HTERT RPE-1 (cell line): ENCODE results near the gene SLC36A4.
"Not testable (repeated sequence)": the region's sequence is repeated elsewhere in the genome, so short reads cannot be mapped to it uniquely, and the experiment has no call there.

Experiments used
- in situ Hi-C: fragments of 300-500 bp; cut with MboI; formaldehyde crosslinking; loops from 4 replicates; pipeline ENCODE4 v1.14.3; 2020; ENCODE audit warnings: low sequenced_read_pairs

SLC36A4 gene

DNA sequence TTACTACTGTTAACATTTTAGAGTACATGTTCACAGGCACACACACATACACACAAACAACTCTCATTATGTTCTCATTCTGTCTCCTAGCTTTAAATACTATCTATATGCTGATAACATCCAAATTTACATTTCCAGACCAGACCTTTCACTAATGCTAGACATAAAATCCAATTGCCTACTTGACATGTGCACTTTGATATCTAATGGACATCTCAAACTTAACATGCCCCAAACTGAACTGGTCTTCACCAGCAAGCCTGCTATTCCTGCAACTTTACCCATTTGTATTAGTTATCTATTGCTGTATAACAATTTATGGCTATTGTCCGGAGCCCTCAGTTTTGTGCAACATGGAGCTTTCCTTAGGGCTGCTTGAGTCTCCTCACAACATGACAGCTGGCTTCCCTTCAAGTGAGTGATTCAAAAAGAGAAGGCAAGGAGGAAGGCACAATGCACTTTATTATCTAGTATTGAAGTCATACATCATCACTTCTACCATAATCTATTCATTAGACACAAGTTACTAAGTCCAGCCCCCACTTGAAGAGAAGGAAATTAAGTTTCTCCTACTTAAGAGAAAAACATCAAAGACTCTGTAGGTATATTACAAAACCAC lies 3.0 kb downstream of the SLC36A4 start:
- in situ Hi-C loops, result no loop called here

DNA sequence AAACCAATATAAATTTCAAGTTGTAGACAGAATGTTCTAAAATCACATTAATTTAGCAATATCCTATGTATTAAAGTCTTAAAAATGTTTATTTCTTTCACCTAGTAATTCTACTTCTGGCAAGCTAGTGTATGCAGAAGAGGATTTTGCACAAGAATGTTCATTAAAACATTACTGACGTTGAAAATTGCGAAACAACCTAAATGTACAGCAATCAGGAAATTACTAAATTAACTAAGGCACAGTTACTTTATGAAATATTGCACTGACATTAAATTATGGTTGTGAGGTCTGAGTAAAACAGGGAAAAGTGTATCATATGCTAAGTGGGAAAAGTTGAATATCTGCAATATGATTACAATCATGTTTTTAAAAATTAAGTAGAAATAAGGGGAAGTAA lies 4.1 kb downstream of the SLC36A4 start:
- in situ Hi-C loops, result no loop called here

DNA sequence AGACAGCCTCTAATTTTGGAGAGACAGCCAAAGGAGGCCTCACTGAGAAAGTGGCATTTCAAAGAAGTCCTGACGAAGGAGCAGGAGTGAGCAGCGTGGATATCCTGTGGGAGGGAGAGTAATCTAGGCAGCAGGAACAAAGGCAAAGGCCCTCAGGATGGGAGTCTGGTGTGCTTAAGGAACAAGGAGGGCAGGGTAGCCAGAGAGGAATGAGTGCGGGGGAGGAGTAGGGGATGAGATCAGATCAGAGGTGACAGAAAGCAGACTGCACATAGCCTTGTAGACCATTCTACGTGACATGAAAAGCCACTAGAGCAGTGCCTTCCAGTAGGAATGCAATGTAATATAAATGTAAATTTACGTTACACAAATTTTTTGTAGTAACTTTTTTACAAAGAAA lies 5.6 kb downstream of the SLC36A4 start:
- in situ Hi-C loops, result no loop called here

DNA sequence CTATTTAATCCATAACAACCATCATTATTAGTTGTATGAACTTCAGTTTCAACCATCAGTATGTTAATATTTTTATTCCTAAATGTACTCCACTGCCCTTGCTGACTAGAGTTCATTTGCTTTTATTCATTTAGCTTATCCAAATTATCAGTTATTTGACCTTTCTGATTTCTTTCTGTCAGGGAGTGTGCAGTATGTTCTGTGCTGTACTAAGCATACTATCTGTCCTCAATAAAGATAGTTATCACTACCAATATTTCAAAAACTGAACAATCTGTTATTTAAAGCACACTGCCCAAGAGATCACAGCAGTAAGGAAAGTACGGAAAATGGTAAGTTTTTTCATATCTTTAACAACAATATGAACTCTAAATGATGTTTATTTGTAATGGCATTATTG lies 8.3 kb downstream of the SLC36A4 start:
- in situ Hi-C loops, result no loop called here

DNA sequence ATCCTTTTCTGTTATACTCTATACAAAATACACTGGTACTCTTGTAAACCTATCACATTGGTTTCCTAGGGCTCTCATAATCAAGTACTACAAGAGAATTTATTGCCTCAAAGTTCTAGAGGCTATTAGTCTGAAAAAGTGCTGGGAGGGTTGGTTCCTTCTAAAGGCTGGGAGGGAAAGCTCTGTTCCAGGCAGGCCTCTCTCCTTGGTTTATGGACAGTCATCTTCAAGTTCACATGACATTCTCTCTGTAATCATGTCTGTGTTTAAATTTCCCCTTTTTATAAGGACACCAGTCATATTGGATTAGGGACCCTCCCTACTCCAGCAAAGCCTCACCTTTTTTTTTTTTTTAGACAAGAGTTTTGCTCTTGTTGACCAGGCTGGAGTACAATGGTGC lies 9.1 kb downstream of the SLC36A4 start:
- in situ Hi-C loops, result no loop called here

DNA sequence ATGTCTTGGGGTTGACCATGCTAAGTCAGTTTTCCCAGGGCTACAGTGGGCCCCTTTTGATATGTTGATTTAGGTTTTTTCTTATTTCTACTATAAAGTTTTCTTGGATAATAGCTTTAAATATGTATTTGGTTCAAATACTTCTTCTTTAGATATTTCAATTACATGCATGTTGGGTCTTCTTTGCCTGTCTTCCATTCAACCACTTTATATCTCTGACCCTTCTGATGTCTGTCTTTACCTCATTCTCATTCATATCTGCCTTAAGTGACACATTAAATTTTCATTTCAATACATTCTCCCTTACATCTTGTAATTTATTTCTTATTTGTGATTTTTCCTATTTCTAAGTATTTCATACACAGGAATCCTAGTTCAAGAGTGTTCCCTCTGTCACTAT lies 10.5 kb downstream of the SLC36A4 start:
- in situ Hi-C loops, result no loop called here

DNA sequence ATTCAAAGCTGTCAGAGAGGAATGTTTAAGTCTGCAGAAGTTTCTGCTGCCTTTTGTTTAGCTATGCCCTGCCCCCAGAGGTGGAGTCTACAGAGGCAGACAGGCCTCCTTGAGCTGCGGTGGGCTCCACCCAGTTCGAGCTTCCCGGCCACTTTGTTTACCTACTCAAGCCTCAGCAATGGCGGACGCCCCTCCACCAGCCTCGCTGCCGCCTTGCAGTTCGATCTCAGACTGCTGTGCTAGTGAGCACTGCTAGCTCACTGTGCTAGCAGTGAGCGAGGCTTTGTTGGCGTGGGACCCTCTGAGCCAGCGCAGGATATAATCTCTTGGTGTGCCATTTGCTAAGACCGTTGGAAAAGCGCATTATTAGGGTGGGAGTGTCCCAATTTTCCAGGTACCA lies 19.9 kb downstream of the SLC36A4 start:
- in situ Hi-C loops, result not testable (repeated sequence)

DNA sequence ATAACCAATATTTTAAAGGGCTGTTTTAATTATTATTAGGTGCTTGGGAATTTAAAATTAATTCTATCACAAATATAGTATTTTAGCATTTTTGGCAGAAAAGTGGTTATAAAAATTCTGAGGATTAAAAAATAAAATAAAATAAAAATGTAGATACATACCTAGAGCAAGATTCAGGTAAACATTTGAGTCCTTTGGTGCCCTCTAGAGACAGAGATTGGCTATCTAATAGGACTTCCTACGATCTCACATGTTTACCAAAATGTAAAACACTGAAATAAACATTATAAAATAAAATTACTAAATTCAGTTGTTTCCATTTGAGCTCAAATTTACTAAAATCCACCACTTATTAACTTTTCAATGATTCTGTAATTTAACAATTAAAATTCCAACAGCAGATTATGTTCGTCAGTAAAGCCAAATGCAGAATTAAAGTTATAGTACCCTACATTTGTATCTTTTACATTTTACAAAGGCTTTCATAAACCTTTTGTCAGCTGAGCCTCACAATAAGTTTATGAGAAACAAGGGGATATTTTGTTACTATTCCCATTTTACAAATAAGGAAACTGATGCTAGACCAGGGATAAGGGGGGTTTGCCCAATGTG lies 27.7 kb downstream of the SLC36A4 start:
- in situ Hi-C loops, result no loop called here

DNA sequence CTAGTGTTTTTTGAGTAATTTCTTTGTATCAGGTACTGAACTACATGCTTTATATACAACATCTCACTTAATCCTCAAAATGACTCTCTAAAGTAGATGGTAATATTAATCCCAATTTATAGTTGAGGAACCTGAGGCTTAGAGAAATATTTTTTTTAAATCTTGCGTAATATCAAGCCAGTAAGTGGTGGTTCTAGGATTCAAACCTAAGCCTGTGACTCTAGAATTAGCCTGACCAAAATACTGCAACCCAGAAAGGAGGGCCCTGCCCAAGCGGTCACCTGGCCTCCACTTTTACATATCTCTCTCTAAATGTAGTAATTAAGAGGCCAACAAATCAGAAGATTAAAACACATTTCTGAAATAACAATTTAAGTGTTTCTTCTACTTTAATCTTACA lies 28.6 kb downstream of the SLC36A4 start:
- in situ Hi-C loops, result no loop called here

DNA sequence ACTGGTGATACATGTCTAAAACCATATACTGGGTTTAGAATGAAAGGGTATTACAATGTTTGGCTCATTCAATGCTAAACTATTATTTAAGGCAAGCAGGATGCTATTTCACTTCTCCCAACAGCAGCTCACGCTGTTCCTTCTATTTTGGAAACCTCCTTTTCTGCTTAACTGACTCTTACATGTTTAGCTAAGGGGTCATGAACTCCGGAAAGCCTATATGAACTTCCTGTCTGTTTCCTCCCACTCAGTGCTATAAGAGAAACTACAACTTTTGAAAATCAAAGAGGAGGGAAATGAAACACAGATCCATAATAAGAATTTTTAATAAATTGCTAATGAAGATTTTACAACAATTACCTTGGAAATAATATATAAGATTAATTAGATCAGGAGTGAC lies 30.9 kb downstream of the SLC36A4 start:
- in situ Hi-C loops, result no loop called here

DNA sequence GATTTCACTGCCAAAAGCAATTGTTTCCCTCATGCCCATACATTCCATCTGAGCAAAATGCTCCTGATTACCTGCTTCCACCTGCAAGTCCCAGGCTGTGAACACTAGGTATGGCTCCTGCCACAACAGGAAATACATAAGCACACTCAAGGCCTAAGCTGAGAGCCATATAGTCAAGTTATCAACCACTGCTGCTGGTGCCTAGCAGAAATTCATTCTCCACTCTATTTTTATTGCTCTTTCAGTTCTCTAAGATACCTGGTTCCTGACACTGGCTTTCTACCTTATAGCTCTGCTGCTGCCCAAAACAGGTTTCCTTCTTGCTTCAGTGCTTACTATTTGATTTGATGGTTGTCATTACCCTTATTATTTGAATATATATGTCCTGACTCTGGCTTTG lies 31.6 kb downstream of the SLC36A4 start:
- in situ Hi-C loops, result no loop called here

DNA sequence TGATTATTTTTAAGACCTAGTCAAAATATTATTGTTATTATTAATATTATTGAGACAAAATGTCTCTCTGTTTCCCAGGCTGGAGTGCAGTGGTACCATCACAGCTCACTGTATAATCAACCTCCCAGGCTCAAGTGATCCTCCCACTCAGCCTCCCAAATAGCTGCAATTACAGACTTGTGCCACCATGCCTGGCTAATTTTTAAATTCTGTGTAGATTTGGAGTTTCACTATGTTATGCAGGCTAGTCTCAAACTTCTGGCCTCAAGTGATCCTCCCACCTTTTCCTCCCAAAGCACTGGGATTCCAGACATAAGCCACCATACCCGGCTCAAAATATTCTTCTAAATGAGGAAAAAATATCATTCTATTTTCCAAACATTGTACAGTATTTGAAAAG lies 37.0 kb downstream of the SLC36A4 start:
- in situ Hi-C loops, result no loop called here

DNA sequence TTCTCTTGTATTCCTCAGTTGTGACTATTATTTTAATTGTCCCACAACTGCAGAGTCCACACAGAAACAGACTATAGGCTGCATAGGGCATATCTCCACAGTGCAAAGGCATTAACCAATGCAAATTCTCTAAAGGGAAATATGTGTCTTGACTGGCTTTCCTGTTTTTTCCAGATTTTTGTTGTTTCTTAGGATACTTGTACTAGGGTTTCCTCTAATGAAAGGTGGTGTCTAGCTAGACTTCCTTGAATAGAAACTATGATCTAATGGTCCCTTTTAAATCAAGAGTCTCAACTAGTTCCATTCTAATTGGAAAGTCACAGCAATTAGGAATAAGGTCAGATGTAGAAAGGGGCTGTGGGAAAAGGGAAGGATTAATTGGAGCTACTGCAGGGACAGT lies 37.6 kb downstream of the SLC36A4 start:
- in situ Hi-C loops, result no loop called here

DNA sequence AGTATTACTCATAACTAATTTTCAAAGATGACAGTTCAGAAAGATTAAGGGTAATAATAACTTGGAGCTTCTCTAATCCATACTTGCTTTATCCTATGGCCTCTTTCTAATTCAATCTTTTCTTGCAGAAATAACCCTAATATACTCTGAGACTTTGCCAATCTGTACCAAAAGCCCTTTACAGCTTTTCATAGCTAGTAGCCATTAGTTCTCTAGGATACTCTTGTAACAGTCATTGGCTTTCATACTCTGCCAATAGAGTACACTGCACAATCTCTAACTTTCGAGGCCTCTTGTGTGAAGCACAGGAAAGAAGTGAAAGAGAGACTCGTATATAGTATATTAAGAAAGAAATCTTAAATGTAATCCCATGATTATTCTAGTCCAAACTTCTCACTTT lies 38.1 kb downstream of the SLC36A4 start:
- in situ Hi-C loops, result no loop called here

DNA sequence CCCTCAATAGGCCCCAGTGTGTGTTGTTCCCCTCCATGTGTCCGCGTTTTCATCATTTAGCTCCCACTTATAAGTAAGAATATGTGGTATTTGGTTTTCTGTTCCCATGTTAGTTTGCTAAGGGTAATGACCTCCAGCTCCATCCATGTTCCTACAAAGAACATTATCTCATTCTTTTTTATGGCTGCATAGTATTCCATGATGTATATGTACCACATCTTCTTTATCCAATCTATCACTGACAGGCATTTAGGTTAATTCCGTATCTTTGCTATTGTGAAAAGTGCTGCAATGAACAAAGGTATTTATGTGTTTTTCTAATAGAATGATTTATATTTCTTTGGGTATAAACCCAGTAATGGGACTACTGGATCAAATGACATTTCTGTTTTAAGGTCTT lies 42.1 kb downstream of the SLC36A4 start:
- in situ Hi-C loops, result no loop called here

DNA sequence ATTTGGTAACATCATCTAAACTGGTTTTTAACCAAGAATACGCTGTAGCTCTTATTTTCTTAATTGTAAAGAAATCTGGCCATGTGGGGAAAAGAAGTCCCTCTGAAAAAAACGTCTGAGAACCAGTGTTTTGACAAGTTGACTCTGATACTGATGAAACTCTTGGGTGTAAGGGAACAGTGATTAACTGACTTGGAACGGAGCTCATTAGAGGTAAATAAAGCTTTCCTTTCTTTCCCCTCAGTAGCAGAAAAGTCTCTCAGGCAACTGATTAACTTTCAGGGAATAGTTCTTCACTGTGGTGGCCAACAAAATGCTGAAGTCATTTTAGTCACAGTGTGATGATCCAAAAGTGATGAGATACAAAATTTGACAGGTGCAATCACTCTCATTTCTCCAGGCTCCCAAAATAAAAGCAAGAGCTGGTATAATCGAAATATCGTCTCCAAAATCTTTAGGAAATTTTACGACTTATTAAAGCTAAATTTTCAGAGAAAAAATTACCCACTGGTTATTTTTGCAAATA lies 52.3 kb downstream of the SLC36A4 start:
- in situ Hi-C loops, result no loop called here

DNA sequence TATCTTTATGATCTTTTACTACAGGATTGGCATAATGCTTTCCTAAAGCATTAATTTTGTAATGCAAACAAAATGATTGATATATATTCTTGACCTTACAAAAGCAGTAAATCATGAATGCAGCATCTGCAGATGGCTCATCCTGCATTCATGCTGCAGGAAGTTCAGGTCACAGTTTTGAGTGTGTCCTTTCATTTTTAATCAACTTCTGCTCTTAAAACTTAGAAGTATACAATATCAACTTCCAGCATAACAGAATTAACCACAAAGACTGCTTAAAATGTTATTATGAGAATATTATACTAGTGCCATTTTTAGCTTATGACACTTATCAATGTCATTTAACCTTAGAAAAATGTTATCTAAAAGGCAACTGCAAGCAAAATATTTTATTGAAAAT lies 54.0 kb downstream of the SLC36A4 start:
- in situ Hi-C loops, result no loop called here

DNA sequence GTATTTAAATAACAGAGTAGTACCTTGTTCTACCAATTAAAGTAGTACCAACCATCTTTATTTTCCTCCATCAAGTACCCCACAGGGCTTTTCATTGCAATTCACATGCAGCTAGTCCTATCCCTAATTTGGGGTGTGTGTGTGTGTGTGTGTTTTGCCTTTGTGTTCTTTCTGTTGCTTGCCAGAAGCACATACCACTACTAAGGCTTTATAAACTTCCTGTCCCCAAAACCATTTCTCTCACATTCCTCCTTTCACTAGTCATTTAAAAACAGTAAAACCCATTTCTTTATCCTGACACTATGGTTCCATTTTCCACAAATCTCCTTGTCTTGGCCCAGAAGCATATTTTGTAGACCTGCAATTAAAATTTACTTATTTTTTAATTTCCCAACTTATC lies 54.6 kb downstream of the SLC36A4 start:
- in situ Hi-C loops, result no loop called here

DNA sequence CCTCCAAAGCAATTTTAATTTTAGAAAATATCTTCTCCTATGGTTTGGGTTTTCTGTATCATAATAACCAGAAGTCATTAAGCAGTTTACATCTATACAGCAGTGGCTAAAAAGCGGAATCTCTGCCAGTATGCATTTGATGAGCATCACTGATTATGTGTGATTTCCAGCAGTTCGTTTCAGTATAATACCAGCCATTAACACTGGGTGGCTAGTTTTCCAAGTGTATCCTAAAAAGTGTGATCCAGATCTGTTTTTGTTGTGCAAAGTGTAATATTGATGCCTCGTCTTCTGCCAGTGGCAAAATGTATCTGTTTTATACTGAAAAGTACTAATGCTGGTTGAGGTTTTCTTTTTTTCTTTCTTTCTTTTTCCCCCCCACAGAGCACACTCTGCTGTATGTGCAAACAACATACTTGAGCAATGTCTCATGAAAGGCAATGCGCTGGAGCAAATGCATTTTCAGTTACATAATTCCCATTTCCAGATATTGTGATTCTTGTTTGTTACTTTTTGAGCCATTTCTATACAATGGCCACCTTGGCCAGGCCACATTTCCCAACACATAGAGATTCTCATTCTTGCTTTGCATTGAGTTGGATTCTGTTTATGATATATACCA lies 64.2 kb downstream of the SLC36A4 start:
- in situ Hi-C loops, result no loop called here

DNA sequence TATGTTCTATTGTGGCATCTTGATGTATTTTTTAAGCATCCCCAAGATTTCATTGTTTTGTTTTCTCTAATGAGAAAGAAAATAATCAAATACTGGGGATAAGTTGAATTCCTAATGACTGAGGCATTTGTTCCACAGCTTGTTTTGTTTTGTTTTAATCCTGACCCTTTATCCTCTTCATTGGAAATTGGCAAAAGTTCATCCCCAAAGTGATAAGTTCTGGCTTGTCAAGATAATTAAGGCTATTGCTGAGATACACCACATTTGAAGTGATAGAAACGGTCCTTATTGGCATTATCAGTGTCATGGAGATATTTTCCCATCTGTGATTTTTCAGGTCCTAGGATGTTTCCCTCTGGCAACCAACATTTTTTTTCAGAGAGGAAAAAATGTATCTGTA lies 65.0 kb downstream of the SLC36A4 start:
- in situ Hi-C loops, result no loop called here

DNA sequence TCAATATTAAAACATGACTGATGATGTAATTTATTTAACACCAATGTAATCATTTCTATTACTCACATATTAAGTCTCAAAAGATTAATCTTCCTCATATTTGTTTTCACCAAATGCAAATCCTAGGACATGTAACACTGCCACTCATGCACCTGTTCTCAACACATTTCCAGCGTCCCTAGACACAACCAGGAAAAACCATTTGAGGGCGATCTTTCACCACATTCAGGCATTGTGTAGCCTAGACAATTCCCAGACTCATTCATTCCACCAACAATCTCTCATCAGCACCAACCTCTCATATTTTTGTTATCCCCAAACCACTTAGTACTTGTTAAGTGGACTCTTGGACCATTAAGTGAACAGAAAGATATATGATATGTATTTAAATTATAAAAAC lies 66.1 kb downstream of the SLC36A4 start:
- in situ Hi-C loops, result no loop called here

DNA sequence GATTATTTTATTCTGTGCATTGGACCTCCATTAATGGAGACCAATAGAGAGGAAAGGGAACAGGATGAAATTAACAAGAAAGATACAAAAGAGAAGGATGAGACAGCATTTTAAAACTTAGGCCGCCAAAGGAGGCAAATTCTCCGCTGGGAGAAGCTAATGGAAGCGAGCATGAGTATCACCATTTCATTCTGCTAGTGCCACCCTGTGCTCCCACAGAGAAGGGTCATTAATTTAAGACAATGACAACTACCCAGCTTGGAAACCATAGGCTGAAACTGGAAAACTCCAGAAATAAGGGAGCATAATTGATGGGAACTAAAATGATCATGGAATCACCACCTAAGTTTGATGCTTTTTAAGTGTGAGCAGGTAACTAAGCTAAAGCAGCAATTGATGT lies 69.2 kb downstream of the SLC36A4 start:
- in situ Hi-C loops, result no loop called here
